Measurements from ENCODE around the gene NPPB.

Gene NPPB

DNA sequence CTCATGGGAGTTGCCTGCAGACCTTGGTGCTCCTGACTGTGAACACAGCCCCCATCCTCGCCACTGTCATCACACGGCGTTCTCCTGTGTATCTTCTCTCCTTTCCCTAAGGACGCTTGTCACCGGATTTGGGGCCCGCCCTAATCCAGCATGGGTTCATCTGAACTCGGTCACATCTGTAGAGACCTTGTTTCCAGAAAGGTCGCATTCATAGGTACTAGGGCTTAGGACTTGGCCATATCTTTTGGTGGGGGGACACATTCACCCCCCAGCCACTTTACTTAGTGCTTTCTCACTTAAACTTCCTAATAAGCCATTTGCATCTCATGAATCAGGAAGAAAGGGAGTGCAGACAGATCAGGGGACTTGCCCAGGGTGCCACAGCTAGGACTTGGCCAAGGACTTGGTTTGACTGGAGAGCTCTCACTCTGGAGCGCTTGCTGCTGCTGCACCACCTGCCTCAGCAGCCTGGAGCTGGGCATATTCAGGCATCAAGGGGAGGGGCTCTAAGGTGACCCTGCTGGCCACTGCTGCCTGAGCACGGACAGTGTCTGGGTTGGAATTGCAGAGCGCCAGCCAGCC is 20.9 kb downstream of the NPPB start:
- intact Hi-C loops (cut with DNase I): loop anchor here (1.0 to 10.0 kb wide), 3 partner anchors 56 to 127 kb away; no protein-coding TSS in a partner anchor
- peak in 1 of 10 donors; percentile 53 for DNase-seq

DNA sequence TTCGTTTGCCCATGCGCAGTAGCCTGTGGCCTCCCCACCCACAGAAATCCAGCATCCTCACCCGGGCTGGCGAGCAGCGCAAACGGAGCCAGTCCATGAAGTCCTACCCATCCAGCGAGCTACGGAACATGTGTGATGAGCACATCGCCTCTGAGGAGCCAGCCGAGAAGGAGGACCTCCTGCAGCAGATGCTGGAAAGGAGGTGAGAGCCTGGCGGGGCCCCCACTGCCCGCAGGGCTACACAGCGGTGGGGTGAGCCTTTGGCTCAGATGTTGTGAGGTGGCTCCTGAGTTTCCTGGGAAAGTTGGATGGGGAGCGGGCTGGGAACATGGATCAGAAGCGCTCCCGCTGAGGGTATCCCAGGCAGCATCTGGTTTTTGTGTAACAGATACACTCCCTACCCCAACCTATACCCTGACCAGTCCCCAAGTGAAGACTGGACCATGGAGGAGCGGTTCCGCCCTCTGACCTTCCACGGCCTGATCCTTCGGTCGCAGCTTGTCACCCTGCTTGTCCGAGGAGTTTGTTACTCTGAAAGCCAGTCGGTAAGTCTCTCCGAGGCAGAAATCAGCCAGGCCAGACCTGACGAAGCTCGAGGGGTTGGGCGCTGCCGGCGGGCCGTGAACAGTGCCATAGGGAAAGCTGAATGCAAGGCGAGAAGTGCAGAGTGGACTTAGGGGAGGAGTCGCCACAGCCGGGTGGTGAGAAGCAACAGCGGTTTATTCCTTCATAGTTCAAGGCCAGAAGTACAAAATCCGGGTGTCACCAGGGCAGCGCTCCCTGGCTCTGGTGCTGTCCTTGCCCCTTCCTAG is 21.6 kb downstream of the NPPB start:
- peak in 1 of 10 donors; percentile 75 for DNase-seq

DNA sequence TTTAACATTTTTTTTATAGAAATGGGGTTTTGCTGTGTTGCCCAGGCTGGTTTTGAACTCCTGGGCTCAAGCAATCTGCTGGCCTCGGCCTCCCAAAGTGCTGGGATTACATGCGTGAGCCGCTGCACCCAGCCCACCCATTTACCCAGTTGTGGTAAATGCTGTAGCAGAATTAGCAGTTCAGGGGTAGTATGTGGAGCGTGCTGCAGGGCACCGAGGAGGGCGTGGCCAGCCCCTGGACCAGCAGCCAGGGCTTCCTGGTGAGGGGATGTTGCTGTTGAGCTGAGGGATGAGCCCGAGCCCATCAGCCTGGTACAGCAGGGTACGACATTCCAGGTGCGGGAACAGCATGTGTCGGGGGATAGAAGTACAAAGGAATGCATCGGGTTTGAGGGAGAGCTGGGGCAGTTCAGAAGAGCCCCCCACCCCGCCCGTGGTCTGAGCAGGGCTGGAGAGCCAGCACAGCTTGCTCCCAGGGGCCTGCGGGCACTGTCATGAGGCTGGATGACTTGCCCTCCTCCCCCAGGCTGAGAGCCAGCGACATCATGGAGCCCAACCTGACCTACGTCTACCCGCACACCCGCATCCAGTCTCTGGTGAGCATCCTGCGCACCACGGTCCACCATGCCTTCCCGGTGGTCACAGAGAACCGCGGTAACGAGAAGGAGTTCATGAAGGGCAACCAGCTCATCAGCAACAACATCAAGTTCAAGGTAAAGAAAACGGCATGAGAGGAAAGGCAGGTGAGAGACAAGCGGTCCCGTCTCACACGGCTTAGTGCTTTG is 23.1 kb downstream of the NPPB start:
- intact Hi-C loops (cut with DNase I): loop anchor here (5.0 to 10.0 kb wide), 2 partner anchors 72 to 129 kb away; no protein-coding TSS in a partner anchor
- DNase-seq: peak in 2 of 10 donors; percentile 68 to 75

More for the DNA sequence above, 21.6 kb downstream of the NPPB start:
- intact Hi-C loops (cut with DNase I): loop anchor here (5.0 to 10.0 kb wide), 2 partner anchors 70 to 128 kb away; no protein-coding TSS in a partner anchor

DNA sequence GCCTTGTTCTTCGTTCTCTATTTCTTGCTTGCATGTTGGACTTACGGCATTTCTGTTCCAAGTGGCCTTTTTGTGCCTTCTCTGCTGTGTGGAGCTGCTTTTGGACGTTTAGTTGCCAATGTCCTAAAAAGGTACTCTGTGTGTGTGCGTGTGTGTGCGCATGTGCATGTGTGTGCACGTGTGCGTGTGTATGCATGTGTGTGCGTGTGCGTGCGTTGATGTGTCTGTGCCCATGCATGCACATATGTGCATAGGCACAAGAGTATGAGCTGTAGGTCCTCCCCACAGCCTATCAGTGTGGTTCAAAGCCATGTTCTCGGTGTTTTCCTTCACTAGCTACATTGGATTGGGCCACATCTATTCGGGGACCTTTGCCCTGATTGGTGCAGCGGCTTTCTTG is 24.8 kb downstream of the NPPB start:
- DNase-seq: peak in 1 of 10 donors; percentile 30
- intact Hi-C loops (cut with DNase I): loop anchor here (10.0 kb wide), 1 partner anchor 131 kb away; no protein-coding TSS in a partner anchor

DNA sequence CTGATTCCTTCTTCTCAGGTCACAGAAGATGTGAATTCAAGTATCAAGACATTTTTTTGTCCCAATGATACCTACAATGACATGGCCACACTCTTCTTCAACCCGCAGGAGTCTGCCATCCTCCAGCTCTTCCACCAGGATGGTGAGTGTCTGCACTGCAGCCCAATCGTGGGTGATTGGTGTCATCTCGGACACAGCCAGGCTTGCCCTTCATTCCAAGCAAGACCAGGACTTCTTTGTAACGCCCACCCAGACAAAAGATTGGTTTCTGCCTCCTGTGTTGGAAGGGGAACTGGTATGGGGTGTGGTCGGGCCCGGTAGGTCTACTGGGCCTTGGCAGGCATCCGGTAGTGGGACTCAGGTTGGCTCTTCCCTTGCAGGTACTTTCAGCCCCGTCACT is 25.2 kb downstream of the NPPB start:
- peak in 2 of 10 donors; percentile 15 to 37 for DNase-seq
- intact Hi-C loops (cut with DNase I): loop anchor here (10.0 kb wide), 1 partner anchor 131 kb away; no protein-coding TSS in a partner anchor

DNA sequence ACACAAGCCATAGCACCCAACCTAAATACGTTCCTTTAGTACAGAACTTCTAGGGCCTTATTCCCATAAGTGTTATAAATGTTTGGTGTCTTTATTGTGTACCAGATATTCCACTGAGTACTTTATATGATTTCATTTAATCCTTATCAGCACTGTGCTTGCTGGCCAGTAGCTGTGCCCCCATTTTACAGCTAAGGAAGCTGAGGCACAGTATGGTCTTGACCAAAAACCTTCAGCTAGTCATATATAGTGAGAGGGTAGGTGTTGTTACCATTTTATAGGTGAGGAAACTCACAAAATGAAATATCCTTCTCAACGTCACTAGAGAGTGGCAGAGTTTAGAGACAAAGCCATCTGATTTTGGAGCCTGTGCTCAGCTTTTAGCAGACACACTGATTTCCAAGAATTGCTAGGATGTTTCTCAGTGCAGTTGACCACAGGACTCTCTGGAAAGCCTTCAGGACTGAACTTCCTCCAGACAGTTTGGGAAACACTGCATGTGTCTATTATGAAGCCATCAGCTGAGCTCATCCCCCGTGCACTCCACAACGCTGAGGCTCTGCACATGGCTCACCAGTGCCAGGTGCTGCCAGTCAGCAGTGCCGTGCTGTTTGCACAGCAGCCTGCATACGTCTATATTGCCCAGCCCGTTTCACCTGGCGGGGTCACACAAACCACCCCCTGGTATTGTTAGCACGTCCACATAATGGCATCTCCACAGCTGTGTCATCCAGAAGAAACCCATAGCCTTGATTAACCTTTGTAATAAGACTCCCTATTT is 26.6 kb downstream of the NPPB start:
- DNase-seq: peak in 1 of 10 donors; percentile 62
- intact Hi-C loops (cut with DNase I): loop anchor here (10.0 kb wide), 1 partner anchor 133 kb away; no protein-coding TSS in a partner anchor

DNA sequence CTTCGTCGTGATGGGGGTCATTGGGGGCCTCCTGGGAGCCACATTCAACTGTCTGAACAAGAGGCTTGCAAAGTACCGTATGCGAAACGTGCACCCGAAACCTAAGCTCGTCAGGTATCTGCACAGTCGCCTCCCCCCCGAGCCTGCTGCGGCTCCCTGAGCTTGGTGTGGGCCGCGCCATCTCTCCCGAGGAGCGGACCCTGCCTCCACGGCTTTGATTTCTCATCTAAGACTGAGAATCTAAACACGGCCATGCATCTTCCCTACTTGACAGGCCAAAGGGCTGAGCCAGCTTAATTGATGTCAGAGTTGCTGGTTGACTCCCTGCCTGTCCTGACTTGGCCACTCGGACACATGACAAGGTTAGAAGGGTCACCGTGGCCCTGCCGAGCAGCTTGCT is 30.2 kb downstream of the NPPB start:
- intact Hi-C loops (cut with DNase I): no loop called here
- peak in 1 of 10 donors; percentile 58 for DNase-seq

DNA sequence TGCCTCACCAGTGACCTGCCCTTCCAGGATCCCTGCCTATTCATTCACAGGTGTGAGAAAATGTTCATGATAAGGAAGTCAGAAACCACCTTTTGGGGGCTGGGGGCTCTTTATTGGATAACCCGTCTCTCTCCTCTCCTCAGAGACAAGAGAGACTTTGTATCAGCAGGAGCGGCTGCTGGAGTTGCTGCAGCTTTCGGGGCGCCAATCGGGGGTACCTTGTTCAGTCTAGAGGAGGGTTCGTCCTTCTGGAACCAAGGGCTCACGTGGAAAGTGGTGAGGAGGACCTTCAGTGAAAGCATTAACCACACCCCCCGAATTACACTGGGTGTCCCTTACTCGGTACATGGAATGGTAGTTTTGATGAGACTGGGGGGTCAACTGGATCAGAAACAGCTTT is 31.8 kb downstream of the NPPB start:
- peak in 1 of 10 donors; percentile 24 for DNase-seq
- intact Hi-C loops (cut with DNase I): no loop called here

DNA sequence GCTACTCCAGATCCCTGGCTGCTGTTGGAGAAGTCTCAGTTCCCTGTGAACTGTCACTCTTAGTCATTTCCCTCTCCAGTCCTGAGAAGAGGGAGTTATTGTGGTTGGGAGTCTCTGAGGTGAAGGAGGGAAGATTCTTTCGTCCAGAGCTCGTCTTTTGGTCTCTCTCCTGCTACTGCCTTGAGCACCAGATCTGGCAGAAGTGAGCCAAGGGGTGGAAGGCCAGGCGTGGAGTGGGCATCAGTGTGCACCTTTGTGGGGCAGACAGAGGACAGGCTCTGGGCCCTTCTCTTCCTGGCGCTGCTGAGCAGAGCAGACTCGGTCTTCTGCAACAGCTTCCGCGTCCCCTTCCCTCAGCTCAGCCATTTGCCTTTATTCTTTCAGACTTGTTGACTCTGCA is 33.6 kb downstream of the NPPB start:
- intact Hi-C loops (cut with DNase I): no loop called here
- peak in 1 of 10 donors; percentile 77 for DNase-seq

DNA sequence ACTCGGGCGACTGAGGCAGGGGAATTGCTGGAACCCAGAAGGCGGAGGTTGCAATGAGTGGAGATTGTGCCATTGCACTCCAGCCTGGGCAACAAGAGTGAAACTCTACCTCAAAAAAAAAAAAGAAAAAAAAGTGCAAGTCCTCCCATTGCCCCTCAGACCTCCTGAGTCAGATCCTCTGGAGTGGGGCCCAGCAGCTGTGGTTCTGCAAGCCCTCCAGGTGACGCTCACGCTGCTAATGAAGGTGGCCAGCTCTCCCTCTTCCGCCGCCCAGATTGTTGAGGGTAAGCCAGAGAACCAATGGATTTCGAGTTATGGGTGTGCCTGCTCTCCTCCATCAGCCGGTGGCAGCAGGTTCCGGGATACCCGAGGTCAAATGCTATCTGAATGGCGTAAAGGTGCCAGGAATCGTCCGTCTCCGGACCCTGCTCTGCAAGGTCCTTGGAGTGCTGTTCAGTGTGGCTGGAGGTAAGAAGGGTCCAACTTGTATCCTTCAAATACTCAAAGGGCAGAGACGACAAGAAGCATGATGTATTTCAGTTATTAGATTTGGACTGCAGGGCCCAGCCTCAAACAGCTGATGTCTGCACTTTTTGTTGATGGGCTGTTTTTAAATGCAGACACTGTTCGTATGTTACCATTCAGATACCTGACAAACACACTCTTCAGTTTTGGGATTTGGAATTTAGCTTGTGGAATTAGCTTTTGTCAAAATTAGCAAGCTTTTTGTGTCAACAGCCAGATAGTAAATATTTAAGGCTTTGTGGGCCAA is 35.2 kb downstream of the NPPB start:
- intact Hi-C loops (cut with DNase I): no loop called here
- peak in 1 of 10 donors; percentile 61 for DNase-seq

DNA sequence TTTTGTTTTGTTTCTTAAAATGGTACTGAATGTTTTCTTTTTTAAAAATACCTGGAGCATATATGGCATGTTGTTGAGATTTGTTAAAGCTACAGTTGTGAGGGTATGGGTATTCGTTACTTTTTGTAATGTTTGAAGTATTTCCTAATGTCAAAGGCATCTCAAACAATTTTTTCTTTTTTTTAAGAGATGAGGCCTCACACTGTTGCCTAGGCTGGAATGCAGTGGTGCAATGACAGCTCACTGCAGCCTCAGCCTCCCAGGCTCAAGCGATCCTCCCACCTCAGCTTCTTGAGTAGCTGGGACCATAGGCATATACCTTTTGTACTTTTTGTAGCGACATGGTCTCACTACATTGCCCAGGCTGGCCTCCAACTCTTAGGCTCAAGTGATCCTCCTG is 36.7 kb downstream of the NPPB start:
- DNase-seq: no peak
- intact Hi-C loops (cut with DNase I): no loop called here

DNA sequence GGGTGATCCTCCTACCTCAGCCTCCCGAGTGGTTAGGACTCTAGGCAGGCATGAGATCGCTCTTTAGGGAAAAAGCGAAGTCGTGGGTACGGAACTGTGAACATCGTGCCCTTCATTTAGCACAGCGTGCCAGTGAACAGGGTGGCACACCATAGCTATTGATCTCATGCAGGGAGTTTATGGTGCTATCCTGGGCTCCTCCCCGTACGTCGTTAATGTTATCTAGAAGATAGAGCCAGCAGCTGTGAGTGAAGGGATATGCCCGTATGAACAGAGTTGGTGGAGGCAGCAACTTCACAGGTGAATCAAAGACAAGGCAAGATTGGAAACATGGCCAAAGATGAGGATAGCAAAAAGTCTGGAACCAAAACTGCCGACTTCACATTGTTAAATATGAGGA is 41.6 kb downstream of the NPPB start:
- intact Hi-C loops (cut with DNase I): no loop called here
- DNase-seq: peak in 1 of 10 donors; percentile 31

DNA sequence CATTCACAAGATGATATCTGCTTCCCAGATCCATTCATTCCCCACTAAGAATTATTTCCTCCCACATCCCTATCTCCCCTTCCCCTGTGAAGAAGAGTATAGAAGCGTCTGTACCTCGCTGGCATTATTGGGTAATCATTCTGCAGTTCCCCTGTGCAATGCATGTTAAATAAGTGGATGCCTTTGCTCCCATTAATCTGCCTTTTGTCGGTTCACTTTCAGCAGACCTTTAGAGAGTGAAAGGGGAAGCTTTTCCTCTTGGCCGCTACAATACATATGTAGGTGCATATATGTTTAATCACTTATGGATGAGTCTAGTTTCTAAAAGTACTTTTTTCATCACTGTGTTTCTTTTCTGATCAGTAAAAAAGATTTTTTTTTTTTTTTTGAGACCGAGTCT is 45.7 kb downstream of the NPPB start:
- intact Hi-C loops (cut with DNase I): no loop called here
- no peak for DNase-seq

Data from posterior cingulate gyrus (tissue), 11 donors.